Measurements from ENCODE around the gene NFATC2.
A peak's percentile ranks its signal among the peaks of the same experiment; 100 is the strongest.

Gene NFATC2

GRCh38 chr20:51451484-51451883, 91.0 kb downstream of the NFATC2 start:
- DNase-seq (ENCODE audit: low read depth in 2 of 2) = no peak

- no peak for DNase-seq (ENCODE audit: low read depth in 2 of 2)
Observed at GRCh38 chr20:51450984-51451383, 91.5 kb downstream of the NFATC2 start.

- DNase-seq (ENCODE audit: low read depth in 2 of 2) = no peak
Observed at GRCh38 chr20:51450221-51450712, 92.3 kb downstream of the NFATC2 start.

- no peak for DNase-seq (ENCODE audit: low read depth in 2 of 2)
Observed at GRCh38 chr20:51449498-51450220, 92.9 kb downstream of the NFATC2 start.

- DNase-seq (ENCODE audit: low read depth in 2 of 2) = no peak
Observed at GRCh38 chr20:51447765-51448148, 94.8 kb downstream of the NFATC2 start.

GRCh38 chr20:51447097-51447764, 95.3 kb downstream of the NFATC2 start:
- peak; percentile 87 for DNase-seq (ENCODE audit: low read depth in 2 of 2)

- no peak for DNase-seq (ENCODE audit: low read depth in 2 of 2)
Observed at GRCh38 chr20:51446656-51447055, 95.9 kb downstream of the NFATC2 start.

GRCh38 chr20:51446230-51446629, 96.3 kb downstream of the NFATC2 start:
- no peak for DNase-seq (ENCODE audit: low read depth in 2 of 2)

GRCh38 chr20:51445591-51445990, 96.9 kb downstream of the NFATC2 start:
- no peak for DNase-seq (ENCODE audit: low read depth in 2 of 2)

GRCh38 chr20:51444922-51445438, 97.5 kb downstream of the NFATC2 start:
- no peak for DNase-seq (ENCODE audit: low read depth in 2 of 2)

- DNase-seq (ENCODE audit: low read depth in 2 of 2) = no peak
Observed at GRCh38 chr20:51444467-51444866, 98.1 kb downstream of the NFATC2 start.

GRCh38 chr20:51442602-51443001, 99.9 kb downstream of the NFATC2 start:
- no peak for DNase-seq (ENCODE audit: low read depth in 2 of 2)

GRCh38 chr20:51440589-51440988, 101.9 kb downstream of the NFATC2 start:
- no peak for DNase-seq (ENCODE audit: low read depth in 2 of 2)

- no peak for DNase-seq (ENCODE audit: low read depth in 2 of 2)
Observed at GRCh38 chr20:51439160-51439689, 103.3 kb downstream of the NFATC2 start.

- no peak for DNase-seq (ENCODE audit: low read depth in 2 of 2)
Observed at GRCh38 chr20:51438136-51438535, 104.4 kb downstream of the NFATC2 start.

- no peak for DNase-seq (ENCODE audit: low read depth in 2 of 2)
Observed at GRCh38 chr20:51437182-51437924, 105.2 kb downstream of the NFATC2 start.

GRCh38 chr20:51434580-51435247, 107.8 kb downstream of the NFATC2 start:
- peak; percentile 61 to 68 for DNase-seq (ENCODE audit: low read depth in 2 of 2)

- DNase-seq (ENCODE audit: low read depth in 2 of 2) = no peak
Observed at GRCh38 chr20:51434026-51434425, 108.5 kb downstream of the NFATC2 start.

- no peak for DNase-seq (ENCODE audit: low read depth in 2 of 2)
Observed at GRCh38 chr20:51432875-51433274, 109.6 kb downstream of the NFATC2 start.

GRCh38 chr20:51432251-51432784, 110.2 kb downstream of the NFATC2 start:
- no peak for DNase-seq (ENCODE audit: low read depth in 2 of 2)

- no peak for DNase-seq (ENCODE audit: low read depth in 2 of 2)
Observed at GRCh38 chr20:51431321-51431720, 111.2 kb downstream of the NFATC2 start.
